CD4-positive, alpha-beta T cell treated with Interleukin-12 subunit alpha and Interleukin-12 subunit beta, for 1 hour (primary cell): ENCODE data around the gene MORN1.

Source experiments
- DNase-seq: peaks from one replicate; pipeline ENCODE4 v3.0.0-alpha.2; 2020

The MORN1 gene

DNA sequence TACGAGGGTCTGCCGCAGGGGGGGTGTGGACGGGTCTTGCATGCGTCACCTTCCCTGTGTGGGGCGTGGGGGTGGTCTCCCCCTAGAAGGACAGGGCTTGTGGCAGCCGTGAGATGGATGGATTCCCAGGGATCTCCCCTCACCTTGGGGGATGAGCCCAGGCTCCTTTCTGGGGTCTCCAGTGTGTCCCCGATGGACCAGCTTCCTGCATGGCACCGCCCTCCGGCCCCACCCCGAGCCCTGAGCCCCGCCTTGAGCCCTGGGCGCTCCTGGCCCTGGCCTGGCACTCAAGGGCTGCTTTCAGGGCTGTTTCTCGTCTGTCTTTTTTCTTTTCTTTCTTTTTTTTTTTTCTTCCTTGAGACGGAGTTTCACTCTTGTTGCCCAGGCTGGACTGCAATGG is 103.7 kb downstream of the MORN1 start:
- no peak for DNase-seq

DNA sequence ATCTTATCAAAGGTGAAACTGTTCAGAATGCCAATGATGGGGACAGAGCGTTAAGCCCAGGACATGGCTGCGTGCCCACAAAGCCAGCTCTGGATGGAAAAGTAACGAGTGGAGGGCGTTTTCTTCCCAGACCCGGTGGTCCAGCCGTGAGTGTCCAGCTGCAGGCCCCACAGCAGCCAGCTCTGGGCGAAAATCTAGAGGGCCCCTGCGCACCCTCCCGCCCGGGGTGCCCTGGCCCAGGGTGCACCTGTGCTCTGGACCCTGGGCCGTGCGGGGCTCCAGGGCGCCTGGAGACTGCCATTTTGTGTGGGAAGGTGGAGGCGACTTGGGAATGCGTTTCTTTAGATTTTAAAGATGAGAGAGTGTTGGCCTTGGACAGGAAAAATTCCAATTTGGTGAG is 104.4 kb downstream of the MORN1 start:
- DNase-seq = no peak

GRCh38 chr1:2284932-2285331 is 106.4 kb downstream of the MORN1 start:
- DNase-seq = no peak

- no peak for DNase-seq
Measured at GRCh38 chr1:2283991-2284895, 107.1 kb downstream of the MORN1 start.

DNA sequence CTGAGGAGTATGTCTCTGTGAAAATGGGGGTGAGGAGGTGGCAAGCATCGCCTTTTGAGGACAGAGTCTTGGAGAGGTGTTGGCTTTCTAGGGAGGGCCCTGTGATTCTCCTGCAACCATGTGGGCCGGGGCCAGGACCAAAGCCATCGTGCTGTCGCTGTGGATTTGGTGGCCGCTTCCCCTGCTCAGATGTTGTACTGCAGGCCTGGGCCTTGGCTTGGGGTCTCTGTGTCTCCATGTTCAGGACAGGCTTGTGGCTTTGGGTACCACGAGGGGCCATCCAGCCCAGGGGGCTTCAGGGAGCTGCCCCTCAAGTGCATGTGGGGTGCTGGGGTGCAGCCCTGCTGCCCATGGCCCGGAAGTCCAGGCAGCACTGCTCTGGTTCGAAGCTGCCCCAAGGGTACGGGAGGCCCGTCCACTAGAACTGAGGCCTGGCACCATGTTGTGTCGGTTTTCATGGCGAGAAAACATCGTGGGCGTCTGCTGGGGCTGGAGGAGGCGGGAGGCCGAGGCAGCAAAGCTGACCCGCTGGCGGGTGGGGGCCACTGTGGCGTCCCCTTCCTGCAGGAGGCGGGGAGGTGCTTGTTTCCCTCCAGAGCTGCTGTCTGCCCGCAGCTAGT is 107.9 kb downstream of the MORN1 start:
- DNase-seq = no peak

DNA sequence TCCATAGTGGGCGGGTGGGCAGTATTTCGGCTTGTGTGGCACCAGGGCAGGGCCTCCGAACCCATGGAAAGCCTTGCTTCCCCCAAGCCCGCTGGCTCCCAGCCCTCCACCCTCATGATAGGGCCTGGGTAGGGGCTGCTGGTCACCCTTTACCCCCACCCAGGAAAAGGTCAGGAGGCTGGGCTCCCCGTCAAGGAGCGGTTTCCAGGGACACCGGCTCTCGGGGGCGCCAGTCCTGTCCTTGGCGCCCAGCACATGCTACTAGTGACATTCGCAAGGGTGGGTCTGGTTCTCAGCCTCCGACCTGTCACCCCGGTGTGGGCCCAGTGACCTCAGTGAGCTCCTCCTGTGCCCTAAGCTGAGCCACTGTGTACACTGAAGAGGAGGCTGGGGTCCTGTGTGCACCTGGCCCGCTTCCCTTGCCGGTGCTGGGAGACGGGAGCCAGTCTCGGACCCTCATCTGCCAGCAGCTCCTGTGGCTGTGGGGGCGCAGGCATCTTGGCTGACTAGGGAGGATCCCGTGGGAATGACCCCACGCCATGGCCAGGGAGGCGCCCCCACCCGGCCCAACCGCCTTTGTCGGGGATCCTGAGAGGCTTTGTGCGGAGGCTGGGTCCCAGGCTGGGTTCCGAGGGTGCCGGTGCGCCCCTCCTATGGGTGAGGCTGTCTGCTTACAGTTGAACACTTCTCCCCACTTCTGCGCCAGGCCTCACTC is 108.6 kb downstream of the MORN1 start:
- DNase-seq = no peak

DNA sequence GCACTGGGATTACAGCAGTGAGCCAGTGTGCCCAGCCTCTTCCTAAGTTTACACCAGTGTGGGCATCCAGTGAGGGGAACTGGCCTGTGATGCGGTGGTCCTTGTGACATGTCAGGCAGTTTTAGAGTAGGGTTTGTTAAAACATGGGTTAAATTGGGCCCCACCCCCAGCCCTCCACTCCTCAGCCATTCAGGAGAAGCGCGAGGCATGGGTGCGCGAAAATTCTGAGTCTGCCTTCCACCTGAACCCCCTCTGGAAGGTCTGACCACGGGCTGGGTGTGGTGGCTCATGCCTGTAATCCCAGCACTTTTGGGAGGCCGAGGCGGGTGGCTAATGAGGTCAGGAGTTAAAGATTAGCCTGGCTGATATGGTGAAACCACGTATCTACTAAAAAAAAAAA is 111.5 kb downstream of the MORN1 start:
- no peak for DNase-seq

DNA sequence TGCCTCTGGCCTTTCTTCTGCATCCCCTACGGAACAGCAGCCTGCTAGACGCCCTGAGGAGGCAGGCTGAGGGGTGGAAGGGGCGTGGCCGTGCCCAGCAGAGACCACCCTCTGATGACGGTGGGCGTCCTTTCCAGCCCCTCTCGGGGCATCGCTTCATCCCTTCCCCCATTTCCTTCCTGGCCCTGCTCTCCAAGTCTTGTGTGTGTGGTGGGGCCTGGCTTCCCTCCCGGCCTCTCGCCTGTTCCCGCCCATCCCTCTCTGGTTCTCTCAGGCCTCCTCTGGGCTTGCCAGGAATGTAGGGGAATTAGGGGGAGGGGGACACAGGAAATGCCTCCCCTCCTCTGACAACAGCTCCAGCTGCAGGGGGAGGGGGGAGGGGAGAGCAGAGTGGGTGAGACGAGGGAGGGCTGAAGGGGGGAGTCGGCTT is 112.1 kb downstream of the MORN1 start:
- no peak for DNase-seq

- no peak for DNase-seq
Measured at GRCh38 chr1:2278591-2279209, 112.7 kb downstream of the MORN1 start.

DNA sequence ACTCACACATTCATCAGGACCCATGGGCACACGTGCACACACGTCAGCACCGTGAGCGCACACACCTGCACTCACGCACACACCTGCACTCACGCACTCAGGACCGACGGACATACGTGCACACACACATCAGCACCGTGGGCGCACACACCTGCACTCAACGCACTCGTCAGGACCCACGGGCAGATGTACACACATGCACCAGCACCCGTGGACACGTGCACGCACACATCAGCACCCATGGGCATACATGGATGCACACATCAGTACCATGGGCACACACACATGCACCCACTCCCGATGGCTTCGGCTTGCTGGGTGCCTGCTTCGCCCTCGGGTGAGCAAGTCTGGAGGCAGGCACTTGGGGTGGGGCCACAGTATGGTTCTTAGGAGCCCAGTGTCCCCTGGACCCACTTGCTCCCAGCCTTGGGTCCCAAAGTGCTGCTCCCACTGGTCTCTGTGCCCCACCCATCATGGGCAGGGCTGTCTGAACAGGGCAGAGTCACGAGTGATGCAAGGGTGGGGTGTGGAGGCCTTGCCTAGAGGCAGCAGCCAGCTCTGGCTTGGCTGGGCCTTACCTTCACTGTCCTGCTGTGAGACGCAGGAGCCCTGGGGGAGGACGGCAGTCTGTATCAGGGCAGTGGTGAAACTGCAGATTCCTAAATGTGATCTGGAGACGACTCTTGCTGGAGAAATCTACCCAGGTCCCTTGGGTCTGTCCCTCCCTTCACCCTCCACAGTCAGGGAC is 113.4 kb downstream of the MORN1 start:
- DNase-seq = no peak

DNA sequence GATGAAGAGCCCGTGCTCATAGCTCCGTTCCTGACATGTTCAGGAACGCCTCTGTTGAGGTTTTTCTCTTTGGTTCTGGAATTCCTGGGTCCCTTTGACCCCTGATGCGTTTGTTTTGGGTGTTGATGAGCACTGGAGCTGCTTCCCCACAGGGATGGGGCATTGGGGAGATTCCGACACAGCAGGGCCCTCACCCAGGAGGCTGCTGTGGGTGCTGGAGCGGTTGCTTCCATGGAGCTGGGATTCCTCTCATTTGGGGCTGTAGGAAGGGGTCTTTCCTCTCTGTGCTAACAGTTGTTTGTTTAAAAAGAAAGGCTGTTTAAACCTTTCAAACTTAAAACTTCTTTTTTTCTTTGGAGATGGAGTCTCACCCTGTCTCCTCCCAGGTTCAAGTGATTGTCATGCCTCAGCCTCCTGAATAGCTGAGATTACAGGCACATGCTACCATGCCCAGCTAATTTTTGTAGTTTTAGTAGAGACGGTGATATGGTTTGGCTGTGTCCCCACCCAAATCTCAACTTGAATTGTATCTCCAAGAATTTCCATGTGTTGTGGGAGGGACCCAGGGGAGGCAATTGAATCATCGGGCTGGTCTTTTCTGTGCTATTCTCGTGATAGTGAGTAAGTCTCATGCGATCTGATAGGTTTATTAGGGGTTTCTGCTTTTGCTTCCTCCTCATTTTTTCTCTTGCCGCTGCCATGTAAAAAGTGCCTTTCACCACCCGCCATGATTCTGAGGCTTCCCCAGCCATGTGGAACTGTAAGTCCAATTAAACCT is 114.4 kb downstream of the MORN1 start:
- no peak for DNase-seq

DNA sequence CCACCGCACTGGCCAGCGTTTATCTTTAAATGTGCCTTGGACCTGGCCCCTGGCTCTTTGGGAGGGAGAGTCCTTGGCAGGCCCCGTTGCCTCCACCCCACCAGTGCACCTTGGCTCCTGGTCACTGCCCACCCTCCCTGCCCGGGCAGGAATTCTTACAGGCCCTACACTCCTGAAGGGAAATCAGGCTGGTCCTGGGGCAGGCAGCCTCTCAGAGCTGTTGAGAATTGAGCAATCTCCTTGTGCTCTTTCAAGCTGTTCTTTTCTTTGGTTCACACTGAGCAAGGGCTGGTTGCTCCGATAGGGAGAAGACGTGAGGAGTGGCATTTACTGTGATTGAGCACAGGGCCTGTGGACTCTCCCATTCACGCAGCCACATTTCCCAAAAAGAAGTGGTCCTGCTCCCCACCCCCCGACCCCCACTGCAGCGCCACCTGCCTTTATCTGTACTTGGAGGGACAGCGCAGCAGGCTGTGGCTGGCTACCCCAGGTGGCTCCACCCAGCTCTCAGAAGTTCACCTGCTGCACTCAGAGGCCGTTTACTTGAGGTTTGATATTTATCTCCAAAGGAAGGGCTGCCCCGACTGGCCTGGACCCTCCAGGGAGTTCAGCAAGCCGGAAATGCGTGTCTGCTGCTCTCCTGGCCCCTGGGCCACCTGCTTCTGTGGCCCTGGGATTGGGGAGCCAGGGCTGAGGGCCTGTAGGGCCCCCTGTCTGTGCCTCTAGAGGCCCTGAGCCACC is 115.4 kb downstream of the MORN1 start:
- no peak for DNase-seq

DNA sequence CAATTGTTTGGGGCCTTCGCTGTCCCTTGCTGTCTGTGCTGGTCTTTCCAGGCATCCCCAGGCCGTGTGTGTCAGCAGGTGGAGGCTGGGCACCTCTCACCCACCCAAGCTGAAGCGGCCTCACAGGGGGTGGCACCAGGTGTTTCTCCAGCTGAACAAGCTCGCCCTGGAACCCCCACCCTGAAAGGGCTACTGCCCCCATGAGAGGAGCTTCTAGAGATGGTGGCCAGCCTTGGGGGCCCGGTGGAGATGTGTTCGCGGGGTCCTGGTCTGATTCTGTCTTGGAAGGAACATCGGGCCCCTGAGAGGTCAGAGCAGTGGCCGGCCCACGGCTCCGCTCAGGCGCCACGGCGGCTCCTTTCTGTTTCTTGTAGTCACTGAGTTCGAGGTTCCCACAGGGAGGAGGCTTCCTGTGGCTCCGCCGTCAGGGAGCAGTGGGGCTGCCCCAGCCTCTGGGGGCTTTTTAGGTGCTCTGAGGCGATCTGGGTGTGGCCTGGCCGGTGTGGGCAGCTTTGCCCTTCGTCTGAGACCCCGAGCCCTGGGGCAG is 116.4 kb downstream of the MORN1 start:
- no peak for DNase-seq

DNA sequence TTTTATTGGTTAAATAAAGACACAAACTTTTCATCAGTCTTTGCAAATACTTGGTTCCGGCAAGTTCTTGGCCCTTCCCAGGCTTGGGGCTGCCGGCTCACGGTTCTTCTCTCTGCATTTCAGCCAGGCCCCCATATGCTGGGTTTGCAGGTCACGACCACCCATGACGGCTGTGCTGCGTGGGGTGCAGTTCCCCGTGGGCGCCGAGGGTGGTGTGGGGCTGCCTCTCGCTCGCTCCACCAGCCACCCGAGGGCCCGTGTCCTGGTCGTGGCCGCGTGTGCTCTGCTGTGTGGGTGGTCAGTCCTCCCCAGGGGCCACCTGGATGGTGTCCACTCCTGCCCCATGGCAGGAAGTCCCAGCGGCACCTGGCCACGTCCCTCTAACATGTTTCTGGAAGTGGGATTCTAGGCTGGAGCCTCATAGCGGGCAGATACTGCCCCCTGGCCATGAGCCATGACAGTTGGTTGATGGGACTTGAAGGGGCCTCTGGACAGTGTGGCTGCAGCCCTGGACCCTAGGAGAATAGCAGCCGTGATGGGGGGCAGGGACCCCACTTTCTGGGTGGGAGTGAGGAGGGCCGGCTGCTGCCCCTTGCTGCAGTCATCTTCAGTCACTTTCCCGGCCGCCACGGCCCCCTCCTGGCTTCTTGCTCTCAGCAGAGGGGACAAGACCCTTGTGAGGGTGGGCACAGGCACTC is 117.0 kb downstream of the MORN1 start:
- DNase-seq = no peak

DNA sequence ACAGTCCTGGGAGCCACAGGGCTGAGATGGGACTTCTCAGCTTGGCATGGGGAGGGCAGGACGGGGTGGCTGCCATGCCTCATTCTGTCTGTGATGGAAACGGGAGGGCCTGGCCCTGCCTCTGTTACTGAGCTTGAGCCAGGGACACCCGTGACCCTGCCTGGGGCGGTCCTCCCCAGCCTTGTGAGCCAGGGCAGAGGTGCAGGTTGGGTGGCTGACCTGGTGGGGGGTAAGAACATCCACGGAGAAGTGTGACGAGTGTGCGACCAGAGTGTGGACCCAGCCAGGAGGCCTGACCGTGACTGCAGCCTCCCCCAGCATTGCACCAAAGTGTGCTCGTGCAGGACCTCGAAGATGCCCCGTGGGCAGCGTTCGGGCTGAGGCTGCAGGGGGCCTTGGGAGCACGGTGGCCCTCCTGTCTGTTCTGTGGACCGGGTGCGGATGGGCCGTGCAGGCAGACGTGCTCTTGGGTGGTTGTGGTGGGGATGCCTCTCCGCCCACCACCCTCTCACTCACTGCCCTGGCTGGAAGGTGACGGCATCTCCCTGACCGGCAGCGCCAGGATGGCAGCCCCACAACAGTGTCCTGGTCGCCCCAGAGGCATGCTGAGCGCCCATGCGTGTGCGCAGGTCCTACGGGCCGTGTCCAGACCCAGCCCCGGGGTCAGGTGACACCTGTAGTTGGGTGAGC is 117.8 kb downstream of the MORN1 start:
- no peak for DNase-seq

DNA sequence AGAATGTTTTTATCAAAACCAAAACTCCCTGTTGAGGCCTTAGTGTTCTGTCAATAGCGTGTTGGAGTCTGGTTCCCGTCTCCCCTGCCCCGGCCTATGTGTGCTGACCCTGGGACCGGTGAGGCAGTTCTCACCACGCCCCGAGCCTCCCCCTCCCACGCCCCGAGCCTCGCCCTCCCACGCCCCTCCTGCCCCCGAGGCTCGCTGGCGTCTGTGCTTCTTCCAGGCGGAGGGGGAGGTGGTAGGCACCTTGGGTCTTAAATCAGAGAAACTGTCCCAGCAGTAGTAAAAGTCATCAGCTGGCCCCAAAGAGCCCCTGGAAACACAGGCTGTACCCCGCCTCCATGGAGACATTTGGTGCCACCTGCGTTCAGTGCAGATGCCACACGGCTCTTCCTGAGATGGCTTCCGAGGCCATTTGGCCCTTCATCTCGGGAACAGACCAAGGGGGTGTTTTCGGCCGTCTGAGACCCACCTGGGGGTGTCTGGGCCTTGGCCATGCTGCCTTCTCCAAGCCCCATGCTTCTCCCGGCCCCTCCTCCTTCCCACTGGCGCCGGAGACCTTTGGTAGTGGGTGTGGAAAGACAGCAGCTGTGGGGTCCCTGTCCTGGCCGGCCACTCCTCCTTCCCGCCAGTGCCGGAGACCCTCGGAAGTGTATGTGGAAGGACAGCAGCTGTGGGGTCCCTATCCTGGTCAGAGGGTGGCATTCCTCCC is 118.5 kb downstream of the MORN1 start:
- no peak for DNase-seq

- no peak for DNase-seq
Measured at GRCh38 chr1:2271841-2272655, 119.3 kb downstream of the MORN1 start.
